MM.1S (cell line): ENCODE data around the gene DPH6.

Source experiments
- DNase-seq: peaks from one replicate; pipeline ENCODE4 v3.0.0-alpha.2; 2015
- H2AFZ ChIP-seq: fragments of 300-600 bp; sonication (generic); 2 replicates; pipeline ENCODE4 v1.6.0; 2016; ENCODE audit warnings: antibody characterized with exemption, low read length
- H3F3A ChIP-seq: fragments of 300-600 bp; sonication (generic); 2 replicates; pipeline ENCODE4 v1.6.1; 2016; ENCODE audit warnings: mild to moderate bottlenecking, antibody characterized with exemption, low read length, moderate library complexity, mixed read lengths; ENCODE audit not compliant: insufficient read depth
- H3K27ac ChIP-seq: fragments of 300-600 bp; sonication (generic); 2 replicates; pipeline ENCODE4 v1.5.1; 2016; ENCODE audit warnings: mild to moderate bottlenecking, low read length
- H3K27me3 ChIP-seq: fragments of 300-600 bp; sonication (generic); replicated peaks from 2 replicates; pipeline ENCODE4 v1.6.0; 2016; ENCODE audit warnings: low read length; ENCODE audit not compliant: insufficient read depth
- H3K36me3 ChIP-seq: fragments of 300-600 bp; sonication (generic); replicated peaks from 2 replicates; pipeline ENCODE4 v1.6.1; 2016; ENCODE audit warnings: mild to moderate bottlenecking, low read length, mixed read lengths; ENCODE audit not compliant: insufficient read depth
- H3K4me1 ChIP-seq: fragments of 300-600 bp; sonication (generic); 2 replicates; pipeline ENCODE4 v1.6.1; 2016; ENCODE audit warnings: low read length, mixed read lengths
- H3K4me2 ChIP-seq: fragments of 300-600 bp; sonication (generic); 2 replicates; pipeline ENCODE4 v1.6.0; 2016; ENCODE audit warnings: low read depth, low read length
- H3K4me3 ChIP-seq: fragments of 300-600 bp; sonication (generic); 2 replicates; pipeline ENCODE4 v1.5.1; 2016; ENCODE audit warnings: low read length, mixed read lengths
- H3K79me2 ChIP-seq: fragments of 300-600 bp; sonication (generic); 2 replicates; pipeline ENCODE4 v1.6.1; 2016; ENCODE audit warnings: mixed run types, low read length, mixed read lengths
- H3K9ac ChIP-seq: fragments of 300-600 bp; sonication (generic); 2 replicates; pipeline ENCODE4 v1.6.1; 2016; ENCODE audit warnings: low read length, mixed read lengths
- H3K9me2 ChIP-seq: fragments of 300-600 bp; sonication (generic); replicated peaks from 2 replicates; pipeline ENCODE4 v1.6.1; 2016; ENCODE audit warnings: mild to moderate bottlenecking, low read length, mixed read lengths; ENCODE audit not compliant: insufficient read depth
- H3K9me3 ChIP-seq: fragments of 300-600 bp; sonication (generic); replicated peaks from 2 replicates; pipeline ENCODE4 v1.6.1; 2016; ENCODE audit warnings: mild to moderate bottlenecking, low read length, mixed read lengths; ENCODE audit not compliant: insufficient read depth
- H4K20me1 ChIP-seq: fragments of 300-600 bp; sonication (generic); 2 replicates; pipeline ENCODE4 v1.6.1; 2016; ENCODE audit warnings: mild to moderate bottlenecking, low read length, moderate library complexity, mixed read lengths; ENCODE audit not compliant: insufficient read depth
- CTCF ChIP-seq: fragments of 300-600 bp; sonication (generic); IDR thresholded peaks from 2 replicates; pipeline ENCODE4 v1.5.1; 2016; ENCODE audit warnings: antibody characterized with exemption, low read length, mixed read lengths
- EZH2 ChIP-seq: fragments of 300-600 bp; sonication (generic); optimal IDR thresholded peaks from 2 replicates; pipeline ENCODE3; 2017; ENCODE audit warnings: low read depth, mild to moderate bottlenecking, antibody characterized with exemption, low read length, mixed read lengths
- EZH2phosphoT487 ChIP-seq: fragments of 300-600 bp; sonication (generic); IDR thresholded peaks from 2 replicates; pipeline ENCODE4 v1.6.1; 2018; ENCODE audit warnings: antibody characterized with exemption, low read length

The DPH6 gene

GRCh38 chr15:35479423-35479822, 66.5 kb downstream of the DPH6 start:
- DNase-seq = no peak
- Histone ChIP-seq H3K79me2 (no peaks in the 10 kb centered on the region), H4K20me1 (no peaks in the 10 kb centered on the region), H3K4me1 (no peaks in the 10 kb centered on the region), H3K9me3 (no peaks in the 10 kb centered on the region), H3K9me2 (no peaks in the 10 kb centered on the region), H3K9ac (no peak overlapping the region), H2AFZ (no peak overlapping the region), H3K27ac (no peak overlapping the region), H3K27me3 (no peaks in the 10 kb centered on the region), H3F3A (no peaks in the 10 kb centered on the region), H3K4me3 (no peak overlapping the region), H3K36me3 (no peaks in the 10 kb centered on the region), H3K4me2 (no peak overlapping the region)
- TF ChIP-seq CTCF = no peak
- TF ChIP-seq EZH2phosphoT487 = no peak
- TF ChIP-seq EZH2 = no peak

- H3K4me3 ChIP-seq = no peak overlapping the region
- H3K9ac ChIP-seq = no peak overlapping the region
- H3K79me2 ChIP-seq = no peaks in the 10 kb centered on the region
- no peak for DNase-seq
- no peaks in the 10 kb centered on the region for H3K36me3 ChIP-seq
- no peaks in the 10 kb centered on the region for H3K9me2 ChIP-seq
- no peaks in the 10 kb centered on the region for H3F3A ChIP-seq
- H3K9me3 ChIP-seq = no peaks in the 10 kb centered on the region
- no peaks in the 10 kb centered on the region for H3K27me3 ChIP-seq
- H4K20me1 ChIP-seq = no peaks in the 10 kb centered on the region
- H3K27ac ChIP-seq = no peak overlapping the region
- no peak overlapping the region for H2AFZ ChIP-seq
- TF ChIP-seq EZH2phosphoT487 (no peak), CTCF (no peak), EZH2 (no peak)
- H3K4me2 ChIP-seq = no peak overlapping the region
- H3K4me1 ChIP-seq = no peaks in the 10 kb centered on the region
These were observed 68.4 kb downstream of the DPH6 start for GRCh38 chr15:35477312-35478262.

GRCh38 chr15:35471024-35471423, 74.9 kb downstream of the DPH6 start:
- H3K4me1 ChIP-seq = no peaks in the 10 kb centered on the region
- no peaks in the 10 kb centered on the region for H3K36me3 ChIP-seq
- H3K79me2 ChIP-seq = no peaks in the 10 kb centered on the region
- H3K4me2 ChIP-seq = no peak overlapping the region
- no peaks in the 10 kb centered on the region for H3K27me3 ChIP-seq
- no peak overlapping the region for H3K27ac ChIP-seq
- H2AFZ ChIP-seq = no peak overlapping the region
- no peak overlapping the region for H3K4me3 ChIP-seq
- no peak for TF ChIP-seq EZH2phosphoT487
- TF ChIP-seq CTCF = no peak
- no peak for TF ChIP-seq EZH2
- no peak for DNase-seq
- H3K9me3 ChIP-seq = no peaks in the 10 kb centered on the region
- H3F3A ChIP-seq = no peaks in the 10 kb centered on the region
- H3K9ac ChIP-seq = no peak overlapping the region
- no peaks in the 10 kb centered on the region for H4K20me1 ChIP-seq
- no peaks in the 10 kb centered on the region for H3K9me2 ChIP-seq
